Measurements from ENCODE around the gene TEKTIP1.

TEKTIP1 gene

GRCh38 chr19:3585301-3586126 is 46.5 kb downstream of the TEKTIP1 start, which contains the start of gene GIPC3:
Gene GIPC3 (plus strand): TSS chr19:3585478. CDS start chr19:3585598, 120 bp downstream.
- ChIA-PET POLR2A (interaction anchor here (1.1 kb wide), 1 partner anchor 20 kb away, joined by 3 read pairs; no protein-coding TSS in a partner anchor), CTCF (interaction anchor here (0.6 to 9.4 kb wide), 16 partner anchors 9 to 86 kb away, joined by 3 to 91 read pairs (median 4); no protein-coding TSS in a partner anchor)
- Histone ChIP-seq H3K27me3 (replicated peaks in 2 of 5; ENCODE audit: control insufficient read depth in 4 of 5, insufficient read depth in 5 of 5, low read length in 4 of 5) (no peaks in the 10 kb centered on the region), H3K4me3 (ENCODE audit: control insufficient read depth in 1 of 7, extremely low read depth in 1 of 7, insufficient read depth in 4 of 7, low read depth in 2 of 7, low read length in 6 of 7) (peak within 1 kb of the TSS; percentile 44 to 74 (median 67)), H3K27ac (ENCODE audit: insufficient read depth in 1 of 2, low read depth in 1 of 2, low read length in 2 of 2, poor library complexity in 1 of 2, severe bottlenecking in 2 of 2) (no peak within 1 kb of the TSS), H3K4me1 (ENCODE audit: control extremely low read depth in 1 of 4, control insufficient read depth in 4 of 4, insufficient read depth in 4 of 4, low read length in 3 of 4) (peaks cover 0 to 9% (median 8%) of the 10 kb centered on the region in 4 experiments), H3K9me3 (ENCODE audit: control extremely low read depth in 1 of 5, control insufficient read depth in 4 of 5, insufficient read depth in 2 of 5, low read depth in 1 of 5, low read length in 4 of 5) (no peaks in the 10 kb centered on the region), H3K36me3 (ENCODE audit: control insufficient read depth in 4 of 4, insufficient read depth in 4 of 4, low read length in 3 of 4) (no peaks in the 10 kb centered on the region)
- no peak for DNase-seq
- WGBS (ENCODE audit: insufficient coverage) = 2% methylated on average over 45 of the region's 84 CpGs

- peak in 2 of 3 donors; percentile 56 to 63 for DNase-seq
- Histone ChIP-seq H3K27ac (ENCODE audit: insufficient read depth in 1 of 2, low read depth in 1 of 2, low read length in 2 of 2, poor library complexity in 1 of 2, severe bottlenecking in 2 of 2) (no peak overlapping the region), H3K9me3 (ENCODE audit: control extremely low read depth in 1 of 5, control insufficient read depth in 4 of 5, insufficient read depth in 2 of 5, low read depth in 1 of 5, low read length in 4 of 5) (no peaks in the 10 kb centered on the region), H3K36me3 (ENCODE audit: control insufficient read depth in 4 of 4, insufficient read depth in 4 of 4, low read length in 3 of 4) (no peaks in the 10 kb centered on the region), H3K27me3 (replicated peaks in 2 of 5; ENCODE audit: control insufficient read depth in 4 of 5, insufficient read depth in 5 of 5, low read length in 4 of 5) (no peaks in the 10 kb centered on the region), H3K4me3 (ENCODE audit: control insufficient read depth in 1 of 7, extremely low read depth in 1 of 7, insufficient read depth in 4 of 7, low read depth in 2 of 7, low read length in 6 of 7) (peak overlapping the region; percentile 44 to 74 (median 67)), H3K4me1 (ENCODE audit: control extremely low read depth in 1 of 4, control insufficient read depth in 4 of 4, insufficient read depth in 4 of 4, low read length in 3 of 4) (peaks cover 0 to 9% (median 8%) of the 10 kb centered on the region in 4 experiments)
- ChIA-PET CTCF (interaction anchor here (0.9 to 9.4 kb wide), 15 partner anchors 9 to 104 kb away, joined by 3 to 91 read pairs (median 4); no protein-coding TSS in a partner anchor), POLR2A (no interaction called here)
- 7% methylated on average over 8 of the region's 16 CpGs for WGBS (ENCODE audit: insufficient coverage)
Observed at GRCh38 chr19:3586127-3586626, 47.2 kb downstream of the TEKTIP1 start.

- POLR2A ChIA-PET = no interaction called here
- Histone ChIP-seq H3K9me3 (ENCODE audit: control extremely low read depth in 1 of 5, control insufficient read depth in 4 of 5, insufficient read depth in 2 of 5, low read depth in 1 of 5, low read length in 4 of 5) (no peaks in the 10 kb centered on the region), H3K4me1 (ENCODE audit: control extremely low read depth in 1 of 4, control insufficient read depth in 4 of 4, insufficient read depth in 4 of 4, low read length in 3 of 4) (peaks cover 0 to 9% (median 8%) of the 10 kb centered on the region in 4 experiments), H3K27ac (ENCODE audit: insufficient read depth in 1 of 2, low read depth in 1 of 2, low read length in 2 of 2, poor library complexity in 1 of 2, severe bottlenecking in 2 of 2) (no peak overlapping the region), H3K36me3 (ENCODE audit: control insufficient read depth in 4 of 4, insufficient read depth in 4 of 4, low read length in 3 of 4) (no peaks in the 10 kb centered on the region), H3K4me3 (ENCODE audit: control insufficient read depth in 1 of 7, extremely low read depth in 1 of 7, insufficient read depth in 4 of 7, low read depth in 2 of 7, low read length in 6 of 7) (no peak overlapping the region), H3K27me3 (replicated peaks in 2 of 5; ENCODE audit: control insufficient read depth in 4 of 5, insufficient read depth in 5 of 5, low read length in 4 of 5) (no peaks in the 10 kb centered on the region)
- 92% methylated on average over 28 of the region's 31 CpGs for WGBS (ENCODE audit: insufficient coverage)
- DNase-seq = no peak
- CTCF ChIA-PET = interaction anchor here (0.8 to 9.4 kb wide), 12 partner anchors 9 to 104 kb away, joined by 3 to 91 read pairs (median 3); no protein-coding TSS in a partner anchor
Observed at GRCh38 chr19:3586707-3587346, 47.9 kb downstream of the TEKTIP1 start.

GRCh38 chr19:3589439-3589838 is 50.5 kb downstream of the TEKTIP1 start:
- H3K36me3 ChIP-seq (ENCODE audit: control insufficient read depth in 4 of 4, insufficient read depth in 4 of 4, low read length in 3 of 4) = no peaks in the 10 kb centered on the region
- H3K27ac ChIP-seq (ENCODE audit: insufficient read depth in 1 of 2, low read depth in 1 of 2, low read length in 2 of 2, poor library complexity in 1 of 2, severe bottlenecking in 2 of 2) = no peak overlapping the region
- no peak for DNase-seq
- WGBS (ENCODE audit: insufficient coverage) = 95% methylated on average over 8 of the region's 11 CpGs
- H3K27me3 ChIP-seq (replicated peaks in 2 of 5; ENCODE audit: control insufficient read depth in 4 of 5, insufficient read depth in 5 of 5, low read length in 4 of 5) = no peaks in the 10 kb centered on the region
- no peaks in the 10 kb centered on the region for H3K9me3 ChIP-seq (ENCODE audit: control extremely low read depth in 1 of 5, control insufficient read depth in 4 of 5, insufficient read depth in 2 of 5, low read depth in 1 of 5, low read length in 4 of 5)
- POLR2A ChIA-PET = no interaction called here
- H3K4me3 ChIP-seq (ENCODE audit: control insufficient read depth in 1 of 7, extremely low read depth in 1 of 7, insufficient read depth in 4 of 7, low read depth in 2 of 7, low read length in 6 of 7) = no peak overlapping the region
- peaks cover 0 to 9% (median 8%) of the 10 kb centered on the region in 4 experiments for H3K4me1 ChIP-seq (ENCODE audit: control extremely low read depth in 1 of 4, control insufficient read depth in 4 of 4, insufficient read depth in 4 of 4, low read length in 3 of 4)
- CTCF ChIA-PET = interaction anchor here (1.2 to 9.4 kb wide), 3 partner anchors 11 to 30 kb away, joined by 3 to 91 read pairs (median 4); no protein-coding TSS in a partner anchor

GRCh38 chr19:3589949-3590348 is 51.0 kb downstream of the TEKTIP1 start:
- CTCF ChIA-PET = interaction anchor here (0.6 to 9.4 kb wide), 5 partner anchors 8 to 63 kb away, joined by 4 to 91 read pairs (median 5); no protein-coding TSS in a partner anchor
- Histone ChIP-seq H3K4me3 (ENCODE audit: control insufficient read depth in 1 of 7, extremely low read depth in 1 of 7, insufficient read depth in 4 of 7, low read depth in 2 of 7, low read length in 6 of 7) (no peak overlapping the region), H3K27ac (ENCODE audit: insufficient read depth in 1 of 2, low read depth in 1 of 2, low read length in 2 of 2, poor library complexity in 1 of 2, severe bottlenecking in 2 of 2) (no peak overlapping the region), H3K27me3 (replicated peaks in 2 of 5; ENCODE audit: control insufficient read depth in 4 of 5, insufficient read depth in 5 of 5, low read length in 4 of 5) (no peaks in the 10 kb centered on the region), H3K36me3 (ENCODE audit: control insufficient read depth in 4 of 4, insufficient read depth in 4 of 4, low read length in 3 of 4) (no peaks in the 10 kb centered on the region), H3K9me3 (ENCODE audit: control extremely low read depth in 1 of 5, control insufficient read depth in 4 of 5, insufficient read depth in 2 of 5, low read depth in 1 of 5, low read length in 4 of 5) (no peaks in the 10 kb centered on the region), H3K4me1 (ENCODE audit: control extremely low read depth in 1 of 4, control insufficient read depth in 4 of 4, insufficient read depth in 4 of 4, low read length in 3 of 4) (peaks cover 0 to 9% (median 8%) of the 10 kb centered on the region in 4 experiments)
- 97% methylated on average over 20 of the region's 22 CpGs for WGBS (ENCODE audit: insufficient coverage)
- POLR2A ChIA-PET = no interaction called here
- DNase-seq = no peak

GRCh38 chr19:3590991-3591659 is 52.2 kb downstream of the TEKTIP1 start:
- no peak for DNase-seq
- Histone ChIP-seq H3K9me3 (ENCODE audit: control extremely low read depth in 1 of 5, control insufficient read depth in 4 of 5, insufficient read depth in 2 of 5, low read depth in 1 of 5, low read length in 4 of 5) (no peaks in the 10 kb centered on the region), H3K27me3 (replicated peaks in 2 of 5; ENCODE audit: control insufficient read depth in 4 of 5, insufficient read depth in 5 of 5, low read length in 4 of 5) (no peaks in the 10 kb centered on the region), H3K27ac (ENCODE audit: insufficient read depth in 1 of 2, low read depth in 1 of 2, low read length in 2 of 2, poor library complexity in 1 of 2, severe bottlenecking in 2 of 2) (no peak overlapping the region), H3K4me1 (ENCODE audit: control extremely low read depth in 1 of 4, control insufficient read depth in 4 of 4, insufficient read depth in 4 of 4, low read length in 3 of 4) (peaks cover 0 to 4% (median 1%) of the 10 kb centered on the region in 4 experiments), H3K36me3 (ENCODE audit: control insufficient read depth in 4 of 4, insufficient read depth in 4 of 4, low read length in 3 of 4) (peaks cover 0 to 5% (median 0%) of the 10 kb centered on the region in 4 experiments), H3K4me3 (ENCODE audit: control insufficient read depth in 1 of 7, extremely low read depth in 1 of 7, insufficient read depth in 4 of 7, low read depth in 2 of 7, low read length in 6 of 7) (no peak overlapping the region)
- 100% methylated on average over 8 of the region's 8 CpGs for WGBS (ENCODE audit: insufficient coverage)
- POLR2A ChIA-PET = interaction anchor here (0.6 to 0.9 kb wide), 2 partner anchors 14 to 46 kb away, joined by 3 read pairs; no protein-coding TSS in a partner anchor
- CTCF ChIA-PET = interaction anchor here (1.0 to 9.4 kb wide), 10 partner anchors 8 to 65 kb away, joined by 3 to 91 read pairs (median 5); partner anchors contain the start of genes MFSD12 and TBXA2R

Measured in common myeloid progenitor, CD34-positive (primary cell).